C4-2B (cell line): ENCODE results near the gene FBXL20.
A peak's percentile ranks its signal among the peaks of the same experiment; 100 is the strongest.
"Not testable (repeated sequence)": the region's sequence is repeated elsewhere in the genome, so short reads cannot be mapped to it uniquely, and the experiment has no call there.

Source experiments
- H3K27ac ChIP-seq: fragments of 450-650 bp; 2 replicates; pipeline ENCODE4 v1.5.1; 2017
- ZFX ChIP-seq: fragments of 450-650 bp; IDR thresholded peaks from 2 replicates; pipeline ENCODE4 v1.6.1; 2017
- TF ChIP-seq, protein P1 (sequence below): fragments of 450-650 bp; conservative IDR thresholded peaks from 2 replicates; pipeline ENCODE4 v1.5.1; 2017; ENCODE audit warnings: mild to moderate bottlenecking

The FBXL20 gene

GRCh38 chr17:39284685-39285084 lies 116.7 kb downstream of the FBXL20 start:
- H3K27ac ChIP-seq = no peak overlapping the region
- TF ChIP-seq, protein P1, sequence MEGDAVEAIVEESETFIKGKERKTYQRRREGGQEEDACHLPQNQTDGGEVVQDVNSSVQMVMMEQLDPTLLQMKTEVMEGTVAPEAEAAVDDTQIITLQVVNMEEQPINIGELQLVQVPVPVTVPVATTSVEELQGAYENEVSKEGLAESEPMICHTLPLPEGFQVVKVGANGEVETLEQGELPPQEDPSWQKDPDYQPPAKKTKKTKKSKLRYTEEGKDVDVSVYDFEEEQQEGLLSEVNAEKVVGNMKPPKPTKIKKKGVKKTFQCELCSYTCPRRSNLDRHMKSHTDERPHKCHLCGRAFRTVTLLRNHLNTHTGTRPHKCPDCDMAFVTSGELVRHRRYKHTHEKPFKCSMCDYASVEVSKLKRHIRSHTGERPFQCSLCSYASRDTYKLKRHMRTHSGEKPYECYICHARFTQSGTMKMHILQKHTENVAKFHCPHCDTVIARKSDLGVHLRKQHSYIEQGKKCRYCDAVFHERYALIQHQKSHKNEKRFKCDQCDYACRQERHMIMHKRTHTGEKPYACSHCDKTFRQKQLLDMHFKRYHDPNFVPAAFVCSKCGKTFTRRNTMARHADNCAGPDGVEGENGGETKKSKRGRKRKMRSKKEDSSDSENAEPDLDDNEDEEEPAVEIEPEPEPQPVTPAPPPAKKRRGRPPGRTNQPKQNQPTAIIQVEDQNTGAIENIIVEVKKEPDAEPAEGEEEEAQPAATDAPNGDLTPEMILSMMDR = no peak
- TF ChIP-seq ZFX = no peak

DNA sequence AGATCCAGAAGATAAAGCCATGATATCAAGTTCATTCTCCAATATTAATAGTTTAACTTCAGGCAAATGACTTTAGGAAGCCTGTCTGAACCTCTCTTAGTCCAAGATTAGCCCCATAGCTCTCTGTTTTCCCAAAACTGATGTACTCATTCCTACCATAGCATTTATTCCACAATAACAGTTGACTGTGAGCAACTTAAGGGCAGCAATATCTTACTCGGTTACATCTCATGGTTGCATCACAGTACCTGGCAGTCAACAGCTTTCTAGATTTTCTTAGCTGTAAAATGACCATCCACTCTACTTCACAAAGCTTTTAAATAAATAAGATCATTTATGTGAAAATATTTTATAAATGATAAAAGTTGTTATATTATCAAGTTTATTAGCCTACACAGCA lies 117.5 kb downstream of the FBXL20 start:
- no peak overlapping the region for H3K27ac ChIP-seq
- TF ChIP-seq, protein P1 = no peak
- TF ChIP-seq ZFX = no peak

DNA sequence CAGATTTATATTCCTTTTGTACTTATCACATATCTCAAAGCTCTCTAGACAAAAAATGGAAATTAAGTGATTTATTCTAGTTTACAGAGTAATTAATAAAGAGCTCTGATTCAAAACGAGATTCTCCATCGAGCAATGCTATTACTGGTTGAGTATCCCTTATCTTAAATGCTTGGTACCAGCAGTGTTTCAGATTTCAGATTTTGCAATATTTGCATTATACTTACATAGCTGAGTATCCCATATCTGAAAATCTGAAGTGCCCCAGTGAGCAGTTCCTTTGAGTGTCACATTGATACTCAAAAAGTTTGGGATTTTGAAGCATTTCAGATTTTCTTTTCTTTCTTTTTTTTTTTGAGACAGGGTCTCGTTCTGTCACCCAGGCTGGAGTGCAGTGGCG lies 118.3 kb downstream of the FBXL20 start:
- TF ChIP-seq, protein P1 = no peak
- no peak for TF ChIP-seq ZFX
- H3K27ac ChIP-seq = no peak overlapping the region

- no peak for TF ChIP-seq ZFX
- TF ChIP-seq, protein P1 = no peak
- no peak overlapping the region for H3K27ac ChIP-seq
These were observed 119.6 kb downstream of the FBXL20 start for GRCh38 chr17:39281806-39282205.

DNA sequence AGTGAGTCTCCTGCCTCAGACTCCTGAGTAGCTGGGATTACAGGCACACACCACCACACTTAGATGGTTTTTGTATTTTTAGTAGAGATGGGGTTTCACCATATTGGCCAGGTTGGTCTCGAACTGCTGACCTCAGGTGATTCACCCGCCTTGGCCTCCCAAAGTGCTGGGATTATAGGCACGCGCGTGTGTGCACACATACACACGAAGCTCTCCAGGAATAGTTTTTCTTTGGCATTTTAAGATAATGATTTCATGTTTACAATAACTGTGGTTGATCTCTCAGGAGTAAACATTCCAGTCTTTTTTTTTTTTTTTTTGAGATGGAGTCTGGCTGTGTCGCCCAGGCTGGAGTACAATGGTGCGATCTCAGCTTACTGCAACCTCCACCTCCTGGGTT lies 123.2 kb downstream of the FBXL20 start:
- H3K27ac ChIP-seq = not testable (repeated sequence)

GRCh38 chr17:39277110-39277509 lies 124.3 kb downstream of the FBXL20 start:
- TF ChIP-seq ZFX = no peak
- no peak overlapping the region for H3K27ac ChIP-seq

GRCh38 chr17:39276113-39276512 lies 125.3 kb downstream of the FBXL20 start:
- H3K27ac ChIP-seq = no peak overlapping the region
- TF ChIP-seq, protein P1 = no peak
- TF ChIP-seq ZFX = no peak

- no peak for TF ChIP-seq ZFX
- TF ChIP-seq, protein P1 = no peak
- H3K27ac ChIP-seq = no peak overlapping the region
These were observed 129.9 kb downstream of the FBXL20 start for GRCh38 chr17:39271546-39271945.

DNA sequence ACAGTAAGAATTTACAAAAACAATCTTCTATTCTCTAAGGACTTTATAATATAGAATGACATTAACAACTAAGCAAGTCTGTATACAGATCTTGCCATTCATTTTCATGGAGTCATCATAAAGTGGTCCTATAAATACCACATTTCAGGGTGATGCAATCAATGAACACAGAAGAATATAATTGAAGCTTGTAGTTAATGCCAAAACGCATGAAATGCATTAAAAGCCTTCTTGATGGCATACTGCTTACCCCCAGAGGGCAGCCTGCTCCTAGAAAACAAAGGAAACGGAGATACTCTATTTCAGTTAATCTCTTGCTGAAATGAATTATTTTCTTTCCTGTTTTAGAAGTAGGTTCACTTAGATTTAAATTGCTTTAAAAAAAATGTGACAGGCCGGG lies 130.5 kb downstream of the FBXL20 start:
- H3K27ac ChIP-seq = no peak overlapping the region
- TF ChIP-seq ZFX = no peak
- TF ChIP-seq, protein P1 = peak; percentile 58
